Measurements from ENCODE around the gene PKHD1.

The PKHD1 gene

DNA sequence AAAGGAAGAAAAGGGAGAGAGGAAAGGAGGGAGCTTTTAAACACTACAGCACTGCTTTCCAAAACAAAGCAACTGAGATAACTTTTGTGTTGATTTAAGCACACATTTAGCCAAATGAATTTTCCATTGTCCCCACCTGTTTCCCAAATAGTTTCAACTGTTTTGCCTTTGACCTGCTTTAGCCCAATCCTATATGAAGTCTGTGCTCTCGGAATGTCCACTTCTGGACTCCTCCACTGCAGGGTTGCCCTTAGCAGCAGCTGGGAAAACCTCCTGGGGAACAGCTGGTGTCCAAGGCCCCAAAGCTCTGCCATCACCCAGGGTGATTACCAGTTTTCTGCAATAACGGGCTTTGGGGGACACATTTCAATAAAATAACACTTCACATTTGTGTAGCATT lies 44.9 kb upstream of the PKHD1 start:
- DNase-seq (ENCODE audit: extremely low read depth, low read depth), result no peak
- TF ChIP-seq, protein P1, sequence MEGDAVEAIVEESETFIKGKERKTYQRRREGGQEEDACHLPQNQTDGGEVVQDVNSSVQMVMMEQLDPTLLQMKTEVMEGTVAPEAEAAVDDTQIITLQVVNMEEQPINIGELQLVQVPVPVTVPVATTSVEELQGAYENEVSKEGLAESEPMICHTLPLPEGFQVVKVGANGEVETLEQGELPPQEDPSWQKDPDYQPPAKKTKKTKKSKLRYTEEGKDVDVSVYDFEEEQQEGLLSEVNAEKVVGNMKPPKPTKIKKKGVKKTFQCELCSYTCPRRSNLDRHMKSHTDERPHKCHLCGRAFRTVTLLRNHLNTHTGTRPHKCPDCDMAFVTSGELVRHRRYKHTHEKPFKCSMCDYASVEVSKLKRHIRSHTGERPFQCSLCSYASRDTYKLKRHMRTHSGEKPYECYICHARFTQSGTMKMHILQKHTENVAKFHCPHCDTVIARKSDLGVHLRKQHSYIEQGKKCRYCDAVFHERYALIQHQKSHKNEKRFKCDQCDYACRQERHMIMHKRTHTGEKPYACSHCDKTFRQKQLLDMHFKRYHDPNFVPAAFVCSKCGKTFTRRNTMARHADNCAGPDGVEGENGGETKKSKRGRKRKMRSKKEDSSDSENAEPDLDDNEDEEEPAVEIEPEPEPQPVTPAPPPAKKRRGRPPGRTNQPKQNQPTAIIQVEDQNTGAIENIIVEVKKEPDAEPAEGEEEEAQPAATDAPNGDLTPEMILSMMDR (IDR thresholded peaks at IDR 0.05; ENCODE audit: low read depth, low read length, missing control alignments), result no peak
- no peak overlapping the region for H3K4me3 ChIP-seq (replicated peaks; ENCODE audit: low read depth, low read length)

DNA sequence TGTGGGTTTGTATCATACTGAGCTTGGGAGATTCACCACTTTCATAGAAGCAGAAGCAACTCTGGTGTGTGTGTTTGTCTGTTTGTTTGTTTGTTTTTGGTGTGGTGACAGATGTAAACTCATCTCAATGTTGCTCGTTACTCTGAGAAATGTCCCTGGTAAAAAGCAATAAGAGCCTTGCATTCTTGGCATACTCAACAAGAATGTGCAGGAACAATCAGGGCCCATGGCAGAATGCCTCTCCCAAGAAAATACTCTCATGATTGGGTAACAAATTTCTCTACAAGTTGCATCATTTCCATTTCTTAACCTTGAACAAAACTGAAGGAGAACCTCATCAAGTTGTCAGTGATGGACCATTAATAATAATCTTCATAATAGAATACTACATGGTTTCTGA lies 43.0 kb upstream of the PKHD1 start:
- DNase-seq (ENCODE audit: extremely low read depth, low read depth), result no peak
- no peak overlapping the region for H3K4me3 ChIP-seq (replicated peaks; ENCODE audit: low read depth, low read length)
- TF ChIP-seq, protein P1 (IDR thresholded peaks at IDR 0.05; ENCODE audit: low read depth, low read length, missing control alignments), result no peak

DNA sequence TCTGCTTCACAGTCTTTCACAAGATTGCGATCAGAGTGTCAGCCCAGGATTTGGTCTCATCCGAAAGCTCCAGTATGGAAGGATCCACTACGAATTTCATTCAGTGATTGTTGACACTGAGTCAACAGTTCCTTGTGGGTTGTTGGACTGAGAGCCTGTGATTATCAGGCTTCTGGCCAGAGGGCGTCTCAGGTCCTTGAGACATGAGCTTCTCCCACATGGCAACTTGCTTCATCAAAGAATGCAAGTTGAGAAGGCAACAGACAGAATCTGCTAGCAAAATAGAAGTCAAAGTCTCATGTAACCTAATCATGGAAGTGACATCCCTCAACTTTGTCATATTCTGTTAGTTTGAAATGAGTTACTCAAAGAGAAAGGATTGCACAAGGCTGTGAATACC lies 40.5 kb upstream of the PKHD1 start:
- no peak overlapping the region for H3K4me3 ChIP-seq (replicated peaks; ENCODE audit: low read depth, low read length)
- TF ChIP-seq, protein P1 (IDR thresholded peaks at IDR 0.05; ENCODE audit: low read depth, low read length, missing control alignments), result no peak
- DNase-seq (ENCODE audit: extremely low read depth, low read depth), result no peak

- no peak for DNase-seq (ENCODE audit: extremely low read depth, low read depth)
- no peak overlapping the region for H3K4me3 ChIP-seq (replicated peaks; ENCODE audit: low read depth, low read length)
- TF ChIP-seq, protein P1 (IDR thresholded peaks at IDR 0.05; ENCODE audit: low read depth, low read length, missing control alignments), result no peak
Observed at GRCh38 chr6:52126231-52126630, 38.8 kb upstream of the PKHD1 start.

- no peak for DNase-seq (ENCODE audit: extremely low read depth, low read depth)
- H3K4me3 ChIP-seq (replicated peaks; ENCODE audit: low read depth, low read length), result no peak overlapping the region
- TF ChIP-seq, protein P1 (IDR thresholded peaks at IDR 0.05; ENCODE audit: low read depth, low read length, missing control alignments), result no peak
Observed at GRCh38 chr6:52125572-52125971, 38.2 kb upstream of the PKHD1 start.

- H3K4me3 ChIP-seq (replicated peaks; ENCODE audit: low read depth, low read length), result no peak overlapping the region
- TF ChIP-seq, protein P1 (IDR thresholded peaks at IDR 0.05; ENCODE audit: low read depth, low read length, missing control alignments), result no peak
- no peak for DNase-seq (ENCODE audit: extremely low read depth, low read depth)
Observed at GRCh38 chr6:52125139-52125538, 37.7 kb upstream of the PKHD1 start.

Data from HFF-Myc (cell line).